GM12892 (cell line): ENCODE data around the gene WDR18.

Experiments
- POLR2AphosphoS5 ChIP-seq: IDR thresholded peaks from 2 replicates; pipeline ENCODE4 v1.6.1; 2011; ENCODE audit warnings: low read depth, low read length, control low read depth
- TAF1 ChIP-seq: IDR thresholded peaks from 2 replicates; pipeline ENCODE4 v1.6.1; 2011; ENCODE audit warnings: low read depth, mild to moderate bottlenecking, control low read depth, low read length, borderline replicate concordance

- 0 out of 2 replicates have a peak, but pooled peaks have one; percentile 33 for TF ChIP-seq TAF1
- TF ChIP-seq POLR2AphosphoS5: peak; percentile 63; the same call in 1 of the 2 replicates
Observed at GRCh38 chr19:947707-948539, 36.2 kb upstream of the WDR18 start.
